ENCODE data around the gene ITGA2B. TPM values are rescaled to one million over a fixed set of nuclear protein-coding genes. Genes with fewer than 3 reads are reported as not detected.
"Not testable (repeated sequence)": the region's sequence is repeated elsewhere in the genome, so short reads cannot be mapped to it uniquely, and the experiment has no call there.

Gene ITGA2B
- polyA plus RNA-seq, 12 donors: 1.2 to 3.0 (median 2.5) TPM; not detected in 2

DNA sequence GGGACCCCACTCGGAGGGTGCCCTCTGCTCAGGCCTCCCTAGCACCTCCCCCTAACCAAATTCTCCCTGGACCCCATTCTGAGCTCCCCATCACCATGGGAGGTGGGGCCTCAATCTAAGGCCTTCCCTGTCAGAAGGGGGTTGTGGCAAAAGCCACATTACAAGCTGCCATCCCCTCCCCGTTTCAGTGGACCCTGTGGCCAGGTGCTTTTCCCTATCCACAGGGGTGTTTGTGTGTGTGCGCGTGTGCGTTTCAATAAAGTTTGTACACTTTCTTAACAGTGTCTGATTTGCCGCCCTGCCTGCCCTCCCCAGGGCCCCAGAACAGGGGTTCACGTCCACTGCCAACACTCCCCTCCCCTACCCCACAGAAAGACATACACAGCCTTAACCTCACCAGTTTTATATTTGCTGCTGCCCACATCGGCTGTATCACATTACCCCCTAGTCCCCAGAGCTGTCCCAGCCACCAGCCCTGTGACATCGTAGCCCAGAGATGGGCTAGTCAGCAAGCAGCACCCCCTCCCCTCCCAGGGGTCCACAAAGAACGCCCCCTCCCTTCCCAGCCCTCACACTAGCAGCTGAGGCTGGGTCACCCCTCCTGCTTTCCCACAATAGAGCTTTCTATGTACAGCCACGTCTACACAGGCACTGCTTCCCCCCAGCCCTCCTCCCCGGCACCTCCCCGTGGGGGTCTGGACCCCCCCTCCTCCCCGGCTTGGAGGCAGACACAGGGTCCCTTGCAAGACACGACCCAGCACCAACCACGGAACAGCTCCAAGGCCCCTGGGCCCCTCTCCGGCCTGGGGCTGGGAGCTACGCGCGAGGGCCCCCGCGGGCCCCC lies 36.4 kb downstream of the ITGA2B start:
- DNase-seq: no peak

DNA sequence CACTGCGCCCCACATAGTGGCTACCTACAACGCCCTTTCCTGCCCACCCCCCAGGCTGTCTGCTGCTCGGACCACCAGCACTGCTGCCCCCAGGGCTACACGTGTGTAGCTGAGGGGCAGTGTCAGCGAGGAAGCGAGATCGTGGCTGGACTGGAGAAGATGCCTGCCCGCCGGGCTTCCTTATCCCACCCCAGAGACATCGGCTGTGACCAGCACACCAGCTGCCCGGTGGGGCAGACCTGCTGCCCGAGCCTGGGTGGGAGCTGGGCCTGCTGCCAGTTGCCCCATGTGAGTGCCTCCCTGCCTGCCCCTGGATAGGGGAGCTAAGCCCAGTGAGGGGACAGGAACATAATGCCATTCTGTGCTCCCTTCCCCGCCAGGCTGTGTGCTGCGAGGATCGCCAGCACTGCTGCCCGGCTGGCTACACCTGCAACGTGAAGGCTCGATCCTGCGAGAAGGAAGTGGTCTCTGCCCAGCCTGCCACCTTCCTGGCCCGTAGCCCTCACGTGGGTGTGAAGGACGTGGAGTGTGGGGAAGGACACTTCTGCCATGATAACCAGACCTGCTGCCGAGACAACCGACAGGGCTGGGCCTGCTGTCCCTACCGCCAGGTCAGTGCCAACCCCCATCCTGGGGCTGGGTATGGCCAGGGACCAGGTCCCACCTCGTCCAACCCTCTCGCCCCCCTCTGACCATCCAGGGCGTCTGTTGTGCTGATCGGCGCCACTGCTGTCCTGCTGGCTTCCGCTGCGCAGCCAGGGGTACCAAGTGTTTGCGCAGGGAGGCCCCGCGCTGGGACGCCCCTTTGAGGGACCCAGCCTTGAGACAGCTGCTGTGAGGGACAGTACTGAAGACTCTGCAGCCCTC lies 37.3 kb downstream of the ITGA2B start:
- no peak for DNase-seq

GRCh38 chr17:44351464-44351863 lies 38.0 kb downstream of the ITGA2B start:
- DNase-seq: no peak

GRCh38 chr17:44350733-44351226 lies 38.7 kb downstream of the ITGA2B start:
- DNase-seq: no peak

DNA sequence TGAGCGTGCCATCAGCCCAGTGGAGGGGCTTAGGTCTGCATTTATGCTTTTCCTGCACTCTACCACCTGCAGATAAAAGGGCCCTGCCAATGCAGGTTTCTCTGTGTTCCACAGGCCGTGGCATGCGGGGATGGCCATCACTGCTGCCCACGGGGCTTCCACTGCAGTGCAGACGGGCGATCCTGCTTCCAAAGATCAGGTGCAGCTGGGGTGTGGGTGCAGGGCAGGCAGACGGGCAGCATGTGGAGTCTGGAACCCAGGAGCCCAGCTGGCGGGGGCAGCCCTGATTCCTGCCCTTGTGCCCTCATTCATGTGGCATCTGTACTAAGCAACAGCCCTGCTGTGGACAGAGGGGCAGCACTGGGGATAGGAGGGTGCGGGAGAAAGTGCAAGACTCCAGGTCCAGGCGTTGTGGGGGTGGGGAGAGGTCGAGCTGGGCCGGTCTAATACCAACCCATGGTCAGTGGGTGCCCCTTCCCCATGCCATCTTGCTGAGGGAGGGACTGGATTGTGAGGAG lies 39.8 kb downstream of the ITGA2B start:
- no peak for DNase-seq

- no peak for DNase-seq
Measured at GRCh38 chr17:44348988-44349364, 40.5 kb downstream of the ITGA2B start.

- no peak for DNase-seq
Measured at GRCh38 chr17:44348234-44348987, 41.0 kb downstream of the ITGA2B start.

DNA sequence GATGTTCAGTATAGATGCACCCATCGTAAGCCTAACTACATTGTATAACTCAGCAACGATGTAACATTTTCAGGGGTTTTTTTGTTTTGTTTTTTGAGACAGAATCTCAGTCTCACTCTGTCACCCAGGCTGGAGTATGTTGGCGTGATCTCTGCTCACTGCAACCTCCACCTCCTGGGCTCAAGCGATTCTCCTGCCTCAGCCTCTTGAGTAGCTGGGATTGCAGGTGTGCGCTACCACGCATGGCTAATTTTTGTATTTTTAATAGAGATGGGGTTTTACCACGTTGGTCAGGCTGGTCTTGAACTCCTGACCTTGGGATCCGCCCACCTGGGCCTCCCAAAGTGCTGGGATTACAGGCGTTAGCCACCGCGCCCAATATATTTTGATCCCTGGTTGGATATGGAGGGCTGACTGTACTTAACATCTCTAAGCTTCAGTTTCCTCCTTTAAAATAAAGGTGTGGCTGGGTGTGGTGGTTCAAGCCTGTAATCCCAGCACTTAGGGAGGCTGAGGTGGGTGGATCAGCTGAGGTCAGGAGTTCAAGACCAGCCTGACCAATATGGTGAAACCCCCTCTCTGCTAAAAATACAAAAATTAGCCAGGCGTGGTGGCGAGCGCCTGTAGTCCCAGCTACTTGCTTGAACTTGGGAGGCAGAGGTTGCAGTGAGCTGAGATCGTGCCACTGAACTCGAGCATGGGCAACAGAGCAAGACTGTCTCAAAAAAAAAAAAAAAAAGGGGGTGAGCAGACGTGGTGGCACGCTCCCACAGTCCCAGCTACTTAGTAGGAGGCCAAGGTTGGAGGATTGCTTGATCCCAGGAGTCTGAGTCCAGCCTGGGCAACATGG lies 42.0 kb downstream of the ITGA2B start:
- DNase-seq: not testable (repeated sequence)

- DNase-seq: no peak
Measured at GRCh38 chr17:44346064-44346844, 43.2 kb downstream of the ITGA2B start.

DNA sequence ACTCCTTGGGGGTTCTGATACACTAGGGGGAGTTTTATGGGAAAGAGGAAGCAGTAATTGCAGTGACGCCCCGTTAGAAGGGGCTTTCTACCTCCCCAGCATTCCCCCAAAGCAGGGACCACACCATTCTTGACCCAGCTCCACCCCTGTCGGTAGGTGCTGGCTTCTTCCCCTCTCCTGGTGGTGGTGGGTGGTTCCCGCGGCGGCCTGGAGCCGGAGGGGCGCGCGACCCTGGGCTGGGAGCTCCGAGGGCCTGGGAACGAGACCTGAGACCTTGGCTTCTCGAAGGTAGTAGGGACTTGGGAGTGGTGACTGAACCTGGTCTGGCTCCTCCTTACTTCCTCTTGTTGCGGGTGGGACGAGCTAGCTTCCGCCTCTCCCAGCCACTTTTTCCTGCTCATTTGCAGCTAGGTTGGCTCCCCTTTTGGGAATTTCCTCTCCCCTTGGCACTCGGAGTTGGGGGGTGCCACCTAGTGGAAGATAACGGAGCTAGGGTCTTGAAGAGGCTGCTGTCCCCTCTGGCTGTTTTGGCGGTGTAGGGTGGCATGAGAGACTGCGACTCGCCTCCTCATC lies 43.9 kb downstream of the ITGA2B start:
- DNase-seq: no peak

DNA sequence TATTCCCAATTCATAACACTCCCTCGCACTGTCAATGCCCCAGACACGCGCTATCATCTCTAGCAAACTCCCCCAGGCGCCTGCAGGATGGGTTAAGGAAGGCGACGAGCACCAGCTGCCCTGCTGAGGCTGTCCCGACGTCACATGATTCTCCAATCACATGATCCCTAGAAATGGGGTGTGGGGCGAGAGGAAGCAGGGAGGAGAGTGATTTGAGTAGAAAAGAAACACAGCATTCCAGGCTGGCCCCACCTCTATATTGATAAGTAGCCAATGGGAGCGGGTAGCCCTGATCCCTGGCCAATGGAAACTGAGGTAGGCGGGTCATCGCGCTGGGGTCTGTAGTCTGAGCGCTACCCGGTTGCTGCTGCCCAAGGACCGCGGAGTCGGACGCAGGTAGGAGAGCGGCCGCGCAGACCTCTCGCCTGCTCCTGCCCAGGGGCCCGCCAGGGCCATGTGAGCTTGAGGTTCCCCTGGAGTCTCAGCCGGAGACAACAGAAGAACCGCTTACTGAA lies 44.5 kb downstream of the ITGA2B start, which contains the start of gene GRN:
TSS of gene GRN (plus strand) at position 364 of the 515 bp plus-strand sequence. CDS start 3,863 bp downstream, outside the sequence.
- peak; percentile 98 for DNase-seq

DNA sequence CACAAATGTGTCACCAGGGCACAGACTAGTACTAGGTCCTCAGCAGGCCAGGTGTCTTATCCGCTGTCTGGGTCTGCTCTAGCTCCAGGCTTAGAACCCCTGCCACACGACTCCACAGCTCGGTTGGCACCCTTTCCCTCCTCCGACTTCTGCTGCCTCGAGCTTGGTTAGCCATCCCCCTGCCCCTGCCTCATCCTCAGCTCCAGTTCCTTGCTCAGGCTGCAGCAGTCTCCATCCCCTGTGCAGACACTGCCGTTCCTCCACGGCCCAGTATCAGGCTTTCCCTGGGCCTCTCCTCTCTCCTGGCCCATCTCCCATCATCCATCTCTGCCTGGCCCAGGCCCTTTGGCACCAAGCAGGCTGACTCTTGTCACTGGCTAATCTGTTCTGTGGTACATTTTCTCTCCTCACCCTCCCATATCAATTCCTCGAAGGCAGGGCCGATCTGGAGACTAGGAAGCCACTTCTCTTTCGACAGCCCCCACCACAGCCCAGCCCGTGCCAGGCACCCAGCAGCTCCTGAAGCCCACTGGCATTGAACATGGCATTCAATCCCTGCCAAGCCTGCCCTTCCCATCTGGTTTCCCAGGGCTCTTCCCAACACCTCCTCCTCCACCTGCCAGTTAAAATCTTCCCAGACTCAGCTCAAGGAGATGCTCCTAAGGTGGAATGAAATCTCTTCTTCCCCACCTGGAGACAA lies 45.8 kb downstream of the ITGA2B start:
- DNase-seq: no peak

DNA sequence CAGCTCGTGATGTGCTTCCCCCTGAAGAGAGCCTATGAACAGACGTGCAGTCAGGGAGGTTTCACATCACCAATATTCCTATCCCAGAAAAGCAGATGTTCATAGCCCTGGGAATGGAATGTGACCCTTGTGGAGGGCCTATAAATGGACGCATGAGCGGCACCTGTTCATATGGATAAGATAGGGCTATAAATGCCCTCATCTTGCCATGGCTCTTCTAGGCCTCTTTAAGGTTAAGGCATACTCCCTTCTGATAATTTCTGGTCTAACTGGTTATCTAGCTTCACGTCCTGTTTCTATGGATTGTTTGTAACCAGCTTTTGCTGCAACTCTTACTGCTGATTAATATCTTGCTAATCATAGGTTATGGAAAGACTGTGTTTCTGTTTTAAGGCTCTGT lies 48.9 kb downstream of the ITGA2B start:
- not testable (repeated sequence) for DNase-seq

GRCh38 chr17:44338702-44339101 lies 50.7 kb downstream of the ITGA2B start:
- DNase-seq: no peak

GRCh38 chr17:44335968-44336367 lies 53.5 kb downstream of the ITGA2B start:
- DNase-seq: no peak

DNA sequence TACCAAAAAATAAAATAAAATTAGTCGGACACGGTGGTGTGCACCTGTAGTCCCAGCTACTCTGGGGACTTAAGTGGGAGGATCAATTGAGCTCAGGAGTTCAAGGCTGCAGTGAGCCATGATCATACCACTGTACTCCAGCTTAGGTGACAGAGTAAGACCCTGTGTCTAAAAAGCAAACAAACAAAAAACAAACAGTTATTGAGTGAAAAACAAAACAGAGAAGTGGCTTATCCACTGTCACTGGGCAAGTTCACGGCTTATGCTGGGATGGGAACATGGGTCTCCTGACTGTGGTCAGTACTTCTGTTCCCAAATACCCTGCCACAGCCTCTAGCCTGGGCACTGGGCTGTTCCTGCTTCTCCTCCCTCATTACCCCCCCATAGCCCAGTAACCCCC lies 53.9 kb downstream of the ITGA2B start:
- DNase-seq: no peak

GRCh38 chr17:44334727-44335126 lies 54.7 kb downstream of the ITGA2B start:
- DNase-seq: no peak

GRCh38 chr17:44334315-44334714 lies 55.1 kb downstream of the ITGA2B start:
- no peak for DNase-seq
